ENCODE data around the gene MYOD1.

The MYOD1 gene

GRCh38 chr11:17770917-17771316 is 51.5 kb downstream of the MYOD1 start:
- TF ChIP-seq, protein P1, sequence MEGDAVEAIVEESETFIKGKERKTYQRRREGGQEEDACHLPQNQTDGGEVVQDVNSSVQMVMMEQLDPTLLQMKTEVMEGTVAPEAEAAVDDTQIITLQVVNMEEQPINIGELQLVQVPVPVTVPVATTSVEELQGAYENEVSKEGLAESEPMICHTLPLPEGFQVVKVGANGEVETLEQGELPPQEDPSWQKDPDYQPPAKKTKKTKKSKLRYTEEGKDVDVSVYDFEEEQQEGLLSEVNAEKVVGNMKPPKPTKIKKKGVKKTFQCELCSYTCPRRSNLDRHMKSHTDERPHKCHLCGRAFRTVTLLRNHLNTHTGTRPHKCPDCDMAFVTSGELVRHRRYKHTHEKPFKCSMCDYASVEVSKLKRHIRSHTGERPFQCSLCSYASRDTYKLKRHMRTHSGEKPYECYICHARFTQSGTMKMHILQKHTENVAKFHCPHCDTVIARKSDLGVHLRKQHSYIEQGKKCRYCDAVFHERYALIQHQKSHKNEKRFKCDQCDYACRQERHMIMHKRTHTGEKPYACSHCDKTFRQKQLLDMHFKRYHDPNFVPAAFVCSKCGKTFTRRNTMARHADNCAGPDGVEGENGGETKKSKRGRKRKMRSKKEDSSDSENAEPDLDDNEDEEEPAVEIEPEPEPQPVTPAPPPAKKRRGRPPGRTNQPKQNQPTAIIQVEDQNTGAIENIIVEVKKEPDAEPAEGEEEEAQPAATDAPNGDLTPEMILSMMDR (conservative IDR thresholded peaks at IDR 0.05; ENCODE audit: low read depth, low read length): peak; percentile 32
- no peak for DNase-seq (ENCODE audit: low read depth)
- no peak overlapping the region for H3K4me3 ChIP-seq (ENCODE audit: low read length)

DNA sequence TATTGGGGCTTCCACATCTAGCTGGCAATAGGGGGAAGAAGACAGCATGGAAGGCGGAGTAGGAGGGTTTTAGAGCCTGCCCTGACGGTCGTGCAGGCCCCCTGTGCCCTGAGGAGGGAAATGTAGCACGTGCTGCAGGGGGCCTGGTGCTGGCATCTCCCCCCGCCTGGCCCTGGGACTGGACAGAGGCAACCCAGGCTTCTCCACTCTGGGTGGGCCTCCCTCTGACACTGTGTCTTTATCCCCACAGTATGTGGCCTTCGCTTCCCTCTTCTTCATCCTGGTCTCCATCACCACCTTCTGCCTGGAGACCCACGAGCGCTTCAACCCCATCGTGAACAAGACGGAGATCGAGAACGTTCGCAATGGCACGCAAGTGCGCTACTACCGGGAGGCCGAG is 52.0 kb downstream of the MYOD1 start:
- TF ChIP-seq, protein P1 (conservative IDR thresholded peaks at IDR 0.05; ENCODE audit: low read depth, low read length): no peak
- DNase-seq (ENCODE audit: low read depth): no peak
- H3K4me3 ChIP-seq (ENCODE audit: low read length): no peak overlapping the region

Measured in retinal pigment epithelial cell (primary cell).